B cell (primary cell): ENCODE data around the gene OR52E2. TPM values are rescaled to one million over a fixed set of nuclear protein-coding genes. Genes with fewer than 3 reads are reported as not detected.

ENCODE experiments used
- ATAC-seq: fragments of 200-7000 bp; cut with Tn5 transposase; one replicate; pipeline ENCODE4 v1.10.0; 2021; ENCODE audit warnings: low read depth, mild to moderate bottlenecking, moderate number of reproducible peaks, moderate library complexity
- CTCF ChIA-PET: fragments of 350-600 bp; sonication (Branson Sonifier 250); formaldehyde crosslinking; loops from one replicate; lab custom pipeline; 2021; ENCODE audit warnings: antibody characterized with exemption, inconsistent platforms; lab: Charles Lee
- POLR2A ChIA-PET: fragments of 350-600 bp; sonication (Branson Sonifier 250); formaldehyde crosslinking; loops from one replicate; lab custom pipeline; 2021; ENCODE audit warnings: antibody characterized with exemption; lab: Charles Lee
- DNase-seq: peaks from one replicate; pipeline ENCODE4 v3.0.0; 2013
- H2AFZ ChIP-seq: 2 replicates; pipeline ENCODE4 v1.6.1; 2012; ENCODE audit warnings: mild to moderate bottlenecking, low read depth, low read length; ENCODE audit not compliant: insufficient read depth, poor library complexity, severe bottlenecking
- H3K27ac ChIP-seq, 2 donors: 1 replicate in 1 of 2; 2 replicates in 1 of 2; pipeline ENCODE4 v1.5.1; 2012 to 2013; ENCODE audit warnings: low read length in 2 of 2, mild to moderate bottlenecking in 2 of 2, moderate library complexity in 1 of 2
- H3K27me3 ChIP-seq, 4 experiments: fragments of 200-600 bp in 1 of 4; sonication (generic) in 1 of 4; replicated peaks in 1 of 4; 1 replicate in 2 of 4; 2 replicates in 2 of 4; pipeline versions ENCODE4 v1.6.1 to v1.7.0; 2013 to 2016; ENCODE audit warnings: low read length in 3 of 4, mild to moderate bottlenecking in 2 of 4, mixed read lengths in 1 of 4, moderate library complexity in 1 of 4; ENCODE audit not compliant: insufficient read depth in 4 of 4, control insufficient read depth in 3 of 4; ENCODE audit errors: control extremely low read depth in 1 of 4
- H3K36me3 ChIP-seq, 2 experiments: replicated peaks in 1 of 2; 1 replicate in 1 of 2; 2 replicates in 1 of 2; pipeline versions ENCODE4 v1.6.1 to v1.7.1; 2013; ENCODE audit warnings: low read length in 1 of 2; ENCODE audit not compliant: insufficient read depth in 2 of 2, control insufficient read depth in 1 of 2; ENCODE audit errors: control extremely low read depth in 1 of 2, extremely low read depth in 1 of 2
- H3K4me1 ChIP-seq, 2 donors: fragments of 200-600 bp in 1 of 2; sonication (generic) in 1 of 2; 1 replicate in 1 of 2; 2 replicates in 1 of 2; pipeline versions ENCODE4 v1.5.1 to v1.6.1; 2013 to 2017; ENCODE audit warnings: low read length in 2 of 2; ENCODE audit not compliant: control insufficient read depth in 2 of 2, insufficient read depth in 2 of 2
- H3K4me2 ChIP-seq: replicated peaks from 2 replicates; pipeline ENCODE3; 2012; ENCODE audit warnings: mild to moderate bottlenecking, low read depth, low read length; ENCODE audit not compliant: poor library complexity, severe bottlenecking
- H3K4me3 ChIP-seq, 5 experiments: fragments of 200-600 bp in 1 of 5; sonication (generic) in 1 of 5; 1 replicate in 3 of 5; 2 replicates in 2 of 5; pipeline versions ENCODE4 v1.5.1 to v1.7.0; 2011 to 2016; ENCODE audit warnings: low read length in 4 of 5, mild to moderate bottlenecking in 4 of 5, low read depth in 2 of 5, control low read depth in 1 of 5, moderate library complexity in 1 of 5; ENCODE audit not compliant: insufficient read depth in 1 of 5; ENCODE audit errors: control extremely low read depth in 1 of 5, extremely low read depth in 1 of 5
- H3K79me2 ChIP-seq: fragments of 200-600 bp; sonication (generic); one replicate; pipeline ENCODE4 v1.6.0; 2016; ENCODE audit warnings: low read length; ENCODE audit not compliant: control insufficient read depth, insufficient read depth
- H3K9ac ChIP-seq: fragments of 200-600 bp; sonication (generic); 2 replicates; pipeline ENCODE4 v1.6.1; 2017; ENCODE audit warnings: mild to moderate bottlenecking, low read length, moderate library complexity
- H3K9me3 ChIP-seq, 3 donors: one replicate each; pipeline versions ENCODE4 v1.6.1 to v1.7.1; 2013; ENCODE audit warnings: low read length in 2 of 3; ENCODE audit not compliant: control insufficient read depth in 2 of 3, insufficient read depth in 1 of 3; ENCODE audit errors: control extremely low read depth in 1 of 3
- H4K20me1 ChIP-seq: 2 replicates; pipeline ENCODE4 v1.6.0; 2012; ENCODE audit warnings: mild to moderate bottlenecking, low read length; ENCODE audit not compliant: insufficient read depth, control insufficient read depth, poor library complexity, severe bottlenecking
- H3K27ac Mint-ChIP-seq: one replicate; pipeline ENCODE4 v1.8.0; 2021; ENCODE audit warnings: mixed read lengths
- H3K27me3 Mint-ChIP-seq: one replicate; pipeline ENCODE4 v1.8.0; 2021; ENCODE audit warnings: mixed read lengths
- H3K4me1 Mint-ChIP-seq: one replicate; pipeline ENCODE4 v1.8.0; 2021; ENCODE audit warnings: mixed read lengths
- H3K4me3 Mint-ChIP-seq: one replicate; pipeline ENCODE4 v1.8.0; 2021; ENCODE audit warnings: mixed read lengths
- H3K9me3 Mint-ChIP-seq: one replicate; pipeline ENCODE4 v1.8.0; 2022; ENCODE audit warnings: mixed read lengths; ENCODE audit not compliant: insufficient read depth
- EZH2 ChIP-seq: IDR thresholded peaks from 2 replicates; pipeline ENCODE4 v1.6.1; 2012; ENCODE audit warnings: borderline replicate concordance, low read depth, mild to moderate bottlenecking, moderate library complexity, low read length; ENCODE audit not compliant: insufficient read depth, poor library complexity, severe bottlenecking
- WGBS: methylation state at CpG from one replicate; pipeline ENCODE4 v1.1.5; 2013; ENCODE audit warnings: missing lambda C conversion rate; ENCODE audit not compliant: insufficient coverage; 5-methylcytosine and 5-hydroxymethylcytosine counted together
- intact Hi-C: fragments of 100-400 bp; cut with micrococcal nuclease; formaldehyde crosslinking; loops from one replicate; pipeline ENCODE4 v1.10.0; 2022
- polyA plus RNA-seq: library from polyadenylated mRNA; depleted of rRNA; stranded (reverse); fragments of >200 nt; gene quantifications from 2 replicates; pipeline ENCODE4 v1.2.3, GENCODE V29; 2012
- total RNA-seq, 2 donors: library from RNA; stranded (reverse); fragments of 120-200 nt in 1 of 2; gene quantifications; 1 replicate in 1 of 2; 2 replicates in 1 of 2; pipeline versions ENCODE4 v1.2.3 to v1.2.4, GENCODE V29; 2013 to 2022
- TF ChIP-seq, protein P1 (sequence below): fragments of 200-600 bp; IDR thresholded peaks from one replicate; pipeline ENCODE4 v1.8.0; 2022; ENCODE audit warnings: antibody characterized with exemption, mild to moderate bottlenecking

Gene OR52E2
- total and polyA plus RNA-seq, 2 donors (not counting 1 experiment from before 2014, with no cell fraction given), result not detected

DNA sequence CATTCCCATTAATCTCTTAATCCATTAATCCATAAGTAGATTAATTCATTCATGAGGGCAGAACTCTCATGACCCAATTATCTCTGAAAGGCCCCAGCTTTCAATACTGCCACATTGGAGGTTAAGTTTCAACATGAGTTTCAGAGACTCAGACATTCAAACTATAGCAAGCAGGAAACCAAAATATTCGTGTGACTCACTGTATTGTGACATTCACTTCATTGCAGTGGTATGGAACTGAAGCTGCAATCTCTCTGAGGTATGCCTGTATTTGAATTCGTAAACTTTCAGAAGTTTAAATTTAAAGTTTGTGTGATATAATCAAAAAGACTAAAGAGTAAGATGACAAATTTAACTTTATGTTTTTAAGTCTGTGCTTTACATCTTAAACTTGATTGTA, 16.0 kb downstream of the OR52E2 start:
- Histone ChIP-seq H3K9ac (no peak overlapping the region), H3K4me3 (no peak overlapping the region), H3K36me3 (no peaks in the 10 kb centered on the region), H3K4me1 (no peaks in the 10 kb centered on the region), H3K9me3 (no peaks in the 10 kb centered on the region), H3K79me2 (no peaks in the 10 kb centered on the region), H3K4me2 (no peak overlapping the region), H2AFZ (no peak overlapping the region), H4K20me1 (no peaks in the 10 kb centered on the region), H3K27me3 (no peaks in the 10 kb centered on the region), H3K27ac (no peak overlapping the region)
- ATAC-seq (no peak), DNase-seq (no peak)
- Mint-ChIP-seq H3K27me3 (no peaks in the 10 kb centered on the region), H3K27ac (no peak overlapping the region), H3K9me3 (no peaks in the 10 kb centered on the region), H3K4me3 (no peak overlapping the region), H3K4me1 (no peaks in the 10 kb centered on the region)
- TF ChIP-seq, protein P1, sequence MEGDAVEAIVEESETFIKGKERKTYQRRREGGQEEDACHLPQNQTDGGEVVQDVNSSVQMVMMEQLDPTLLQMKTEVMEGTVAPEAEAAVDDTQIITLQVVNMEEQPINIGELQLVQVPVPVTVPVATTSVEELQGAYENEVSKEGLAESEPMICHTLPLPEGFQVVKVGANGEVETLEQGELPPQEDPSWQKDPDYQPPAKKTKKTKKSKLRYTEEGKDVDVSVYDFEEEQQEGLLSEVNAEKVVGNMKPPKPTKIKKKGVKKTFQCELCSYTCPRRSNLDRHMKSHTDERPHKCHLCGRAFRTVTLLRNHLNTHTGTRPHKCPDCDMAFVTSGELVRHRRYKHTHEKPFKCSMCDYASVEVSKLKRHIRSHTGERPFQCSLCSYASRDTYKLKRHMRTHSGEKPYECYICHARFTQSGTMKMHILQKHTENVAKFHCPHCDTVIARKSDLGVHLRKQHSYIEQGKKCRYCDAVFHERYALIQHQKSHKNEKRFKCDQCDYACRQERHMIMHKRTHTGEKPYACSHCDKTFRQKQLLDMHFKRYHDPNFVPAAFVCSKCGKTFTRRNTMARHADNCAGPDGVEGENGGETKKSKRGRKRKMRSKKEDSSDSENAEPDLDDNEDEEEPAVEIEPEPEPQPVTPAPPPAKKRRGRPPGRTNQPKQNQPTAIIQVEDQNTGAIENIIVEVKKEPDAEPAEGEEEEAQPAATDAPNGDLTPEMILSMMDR, result no peak
- no peak for TF ChIP-seq EZH2
- WGBS, result no CpG with 5 or more reads among the region's 2 CpGs
- intact Hi-C loops, result no loop called here
- ChIA-PET POLR2A (no interaction called here), CTCF (no interaction called here)

DNA sequence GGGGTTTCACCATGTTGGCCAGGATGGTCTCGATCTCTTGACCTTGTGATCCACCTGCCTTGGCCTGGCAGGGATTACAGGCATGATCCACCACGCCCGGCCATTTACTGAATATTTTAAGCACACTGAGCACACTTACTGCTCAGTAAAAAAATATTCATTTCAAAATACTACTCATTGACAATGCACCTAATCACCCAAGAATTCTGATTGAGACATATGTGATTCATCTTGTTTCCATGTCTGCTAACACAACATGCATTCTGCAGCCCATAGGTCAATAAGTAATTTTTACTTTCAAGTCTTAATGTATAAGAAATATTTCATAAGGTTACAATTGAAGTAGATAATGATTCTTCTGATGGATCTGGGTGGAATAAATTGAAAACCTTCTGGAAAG, 17.3 kb downstream of the OR52E2 start:
- CTCF ChIA-PET, result no interaction called here
- ATAC-seq, result no peak
- Mint-ChIP-seq H3K9me3 (no peaks in the 10 kb centered on the region), H3K4me3 (no peak overlapping the region), H3K4me1 (no peaks in the 10 kb centered on the region), H3K27me3 (no peaks in the 10 kb centered on the region), H3K27ac (no peak overlapping the region)
- Histone ChIP-seq H3K36me3 (no peaks in the 10 kb centered on the region), H3K79me2 (no peaks in the 10 kb centered on the region), H3K27ac (no peak overlapping the region), H3K9me3 (no peaks in the 10 kb centered on the region), H3K4me2 (no peak overlapping the region), H3K27me3 (no peaks in the 10 kb centered on the region), H3K4me3 (no peak overlapping the region), H2AFZ (no peak overlapping the region), H3K4me1 (no peaks in the 10 kb centered on the region), H4K20me1 (no peaks in the 10 kb centered on the region), H3K9ac (no peak overlapping the region)
- no peak for DNase-seq
- POLR2A ChIA-PET, result no interaction called here
- TF ChIP-seq EZH2, result no peak
- TF ChIP-seq, protein P1, result no peak
- WGBS, result 81% methylated on average over 3 of the region's 3 CpGs
- intact Hi-C loops, result no loop called here
